Right renal pelvis (tissue), 4 donors: Measurements from ENCODE around the gene AUH. TPM values are rescaled to one million over a fixed set of nuclear protein-coding genes. Genes with fewer than 3 reads are reported as not detected.

Source experiments
- DNase-seq, 4 donors: peaks; one replicate each; pipeline ENCODE4 v3.0.0-alpha.2; 2013; ENCODE audit warnings: low read depth in 4 of 4, low spot score in 3 of 4, missing footprints in 1 of 4
- polyA plus RNA-seq, 4 donors: library from polyadenylated mRNA; unstranded; fragments of 120-200 nt; gene quantifications; one replicate each; pipeline ENCODE4 v1.2.1, GENCODE V29; 2013; ENCODE audit not compliant: insufficient read length in 4 of 4

The AUH gene
- polyA plus RNA-seq, 4 donors = 44.1 to 53.7 (median 50.1) TPM

GRCh38 chr9:91258451-91258850, 103.3 kb downstream of the AUH start:
- no peak for DNase-seq

DNA sequence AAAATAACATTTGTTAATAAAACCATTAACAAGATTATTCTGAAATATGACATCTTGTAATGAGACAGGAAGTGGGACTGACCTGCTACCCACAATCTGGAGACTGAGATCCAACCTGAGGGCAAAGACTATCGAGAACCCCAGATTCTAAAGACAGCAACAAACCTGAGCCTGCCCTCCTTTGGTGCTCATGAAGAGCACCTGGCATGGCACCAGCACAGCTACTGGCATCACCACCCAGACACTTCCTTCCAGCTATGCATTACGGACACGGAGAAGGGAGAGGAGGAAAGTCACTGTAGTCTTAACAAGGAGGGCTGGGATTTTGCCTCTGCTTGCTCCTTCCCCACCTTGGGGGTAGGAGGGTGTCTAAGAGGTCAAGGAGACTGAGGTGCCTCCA, 105.5 kb downstream of the AUH start:
- DNase-seq = no peak

- no peak for DNase-seq
Measured at GRCh38 chr9:91255327-91255726, 106.4 kb downstream of the AUH start.

GRCh38 chr9:91253488-91253887, 108.2 kb downstream of the AUH start:
- no peak for DNase-seq

- DNase-seq = no peak
Measured at GRCh38 chr9:91248707-91249106, 113.0 kb downstream of the AUH start.

DNA sequence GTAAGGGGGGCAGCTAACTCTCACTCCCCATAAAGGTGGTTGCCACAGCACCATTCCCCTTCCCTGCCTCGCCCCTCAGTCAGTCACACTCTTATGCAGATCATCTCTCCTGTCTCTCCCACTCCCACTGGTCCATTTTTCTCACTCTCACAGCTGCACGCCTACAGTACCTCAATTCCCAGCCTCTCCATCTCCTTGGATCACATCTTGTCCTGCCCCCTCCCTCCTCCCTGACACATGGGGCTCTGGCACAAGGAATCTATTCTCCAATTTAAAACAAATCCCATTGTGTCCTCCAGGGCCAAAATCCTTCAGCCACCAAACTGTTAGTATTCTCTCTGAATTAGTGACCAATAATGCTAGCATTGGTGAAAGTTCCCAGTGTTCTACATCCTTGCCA, 114.4 kb downstream of the AUH start:
- no peak for DNase-seq

GRCh38 chr9:91246846-91247245, 114.9 kb downstream of the AUH start:
- DNase-seq = no peak

- DNase-seq = no peak
Measured at GRCh38 chr9:91245431-91246313, 116.0 kb downstream of the AUH start.

- no peak for DNase-seq
Measured at GRCh38 chr9:91243029-91243428, 118.7 kb downstream of the AUH start.

- DNase-seq = no peak
Measured at GRCh38 chr9:91241909-91242308, 119.8 kb downstream of the AUH start.

DNA sequence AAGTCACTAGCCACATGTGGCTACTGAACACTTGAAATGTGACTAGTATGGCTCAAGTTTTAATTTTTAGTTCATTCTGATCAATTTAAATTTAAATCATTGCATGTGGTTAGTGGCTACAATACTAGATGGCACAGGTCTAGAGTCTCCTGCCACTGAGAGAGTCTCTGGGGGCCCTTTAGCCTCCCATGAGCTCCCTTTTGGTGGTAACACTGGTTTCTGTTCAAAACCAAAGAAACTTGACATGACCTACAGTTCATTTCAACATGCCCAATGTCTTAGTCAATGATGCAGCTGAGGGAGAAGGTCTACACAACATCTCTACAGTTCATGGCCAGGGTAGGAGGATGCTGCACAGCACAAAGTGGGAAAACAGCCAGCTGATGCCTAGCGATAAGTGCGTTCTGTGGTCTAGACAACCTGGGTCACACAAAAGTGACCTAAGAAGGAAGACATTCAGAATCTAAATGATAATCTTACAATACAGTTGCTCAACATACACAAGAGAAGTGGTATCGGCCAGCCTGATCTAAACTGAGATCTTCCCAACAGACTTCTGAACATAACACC, 121.0 kb downstream of the AUH start:
- DNase-seq = no peak

DNA sequence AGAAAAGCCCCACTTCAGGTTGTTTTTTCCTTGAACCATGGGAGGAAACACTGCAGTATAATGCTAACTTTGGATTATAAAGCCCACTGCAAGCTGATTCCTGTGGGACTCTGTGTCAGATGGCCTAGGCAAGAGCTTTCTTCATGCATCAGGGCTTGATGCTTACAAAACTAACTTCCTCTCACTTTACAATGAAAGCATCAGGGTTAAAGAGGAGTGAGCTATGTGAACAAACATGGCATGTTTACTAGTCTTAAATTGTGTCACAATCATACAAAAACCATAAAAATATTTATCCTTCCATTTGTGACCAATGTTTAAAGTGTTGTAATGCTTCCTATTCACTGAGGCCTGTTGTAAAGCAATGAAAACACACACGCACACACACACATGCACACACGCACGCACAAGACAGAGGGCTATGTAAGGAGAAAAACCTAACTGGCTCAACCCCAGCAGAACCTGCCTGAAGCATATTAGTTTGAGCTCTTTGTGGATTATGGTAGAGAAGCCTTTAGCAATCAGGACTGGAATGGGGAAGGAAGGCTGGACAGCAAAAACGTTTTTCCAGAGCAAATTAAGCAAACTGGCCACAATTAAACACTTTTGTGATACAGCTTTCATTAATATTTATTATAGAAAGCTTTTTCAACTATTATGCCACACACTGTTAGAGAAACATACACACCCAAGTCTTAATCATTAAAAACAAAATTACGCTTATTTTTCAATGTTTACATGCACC, 122.2 kb downstream of the AUH start:
- DNase-seq = no peak

- no peak for DNase-seq
Measured at GRCh38 chr9:91234523-91234922, 127.2 kb downstream of the AUH start.

GRCh38 chr9:91231619-91232018, 130.1 kb downstream of the AUH start:
- no peak for DNase-seq

DNA sequence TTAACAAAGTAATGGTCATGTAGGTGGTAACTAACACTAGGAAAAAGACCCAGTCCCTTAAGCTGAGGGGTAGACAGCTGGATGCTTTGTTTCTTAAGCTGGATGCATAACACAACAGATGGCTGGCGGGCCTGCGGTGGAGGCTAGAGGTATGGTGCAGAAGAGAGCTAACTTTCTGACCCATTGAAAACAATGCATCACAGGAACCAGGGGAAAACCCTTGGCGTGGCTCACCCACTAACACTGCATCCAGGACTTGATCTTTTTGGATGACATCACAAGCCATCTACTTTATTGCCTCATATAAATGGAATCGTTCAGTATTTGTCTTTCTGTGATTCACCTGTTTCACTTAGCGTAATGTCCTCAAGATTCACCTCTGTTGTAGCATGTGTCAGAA, 138.7 kb downstream of the AUH start:
- DNase-seq = no peak

DNA sequence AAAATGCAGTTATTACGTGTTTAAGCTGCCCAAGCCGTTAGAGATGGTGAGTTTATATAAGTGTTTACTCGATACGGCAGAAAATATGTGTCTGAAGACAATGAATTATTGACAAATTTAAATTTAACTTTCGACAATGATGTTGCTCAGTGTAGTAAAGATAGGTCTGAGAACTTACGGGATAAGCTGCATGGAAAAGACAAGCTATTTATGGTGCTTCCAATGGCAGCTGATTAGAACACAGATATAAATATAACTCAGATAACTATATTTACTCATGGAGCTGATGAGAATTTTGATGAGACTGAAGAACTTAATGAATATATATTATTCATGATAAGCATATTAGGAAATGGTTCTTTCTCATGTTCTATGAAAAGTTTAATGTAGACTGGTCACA, 139.3 kb downstream of the AUH start:
- DNase-seq = no peak

DNA sequence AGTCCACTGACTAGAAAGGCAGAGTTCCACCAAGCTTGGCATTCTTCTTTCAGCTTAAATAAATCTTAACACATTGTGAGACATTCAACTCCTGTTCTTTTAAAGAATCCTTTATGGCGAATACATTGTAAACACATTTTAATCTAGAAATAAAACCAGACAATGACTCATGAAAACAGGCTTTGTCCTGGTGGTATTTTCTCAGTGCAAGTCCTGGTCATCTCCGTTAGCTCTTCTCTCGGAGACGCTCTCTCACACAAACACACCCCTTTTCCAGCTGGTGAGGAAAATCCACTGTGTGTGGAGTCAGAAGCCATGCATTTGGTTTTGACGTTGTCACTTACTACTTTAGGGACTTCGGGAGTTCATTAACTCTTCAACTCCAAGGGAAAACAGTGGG, 140.4 kb downstream of the AUH start:
- DNase-seq = no peak

DNA sequence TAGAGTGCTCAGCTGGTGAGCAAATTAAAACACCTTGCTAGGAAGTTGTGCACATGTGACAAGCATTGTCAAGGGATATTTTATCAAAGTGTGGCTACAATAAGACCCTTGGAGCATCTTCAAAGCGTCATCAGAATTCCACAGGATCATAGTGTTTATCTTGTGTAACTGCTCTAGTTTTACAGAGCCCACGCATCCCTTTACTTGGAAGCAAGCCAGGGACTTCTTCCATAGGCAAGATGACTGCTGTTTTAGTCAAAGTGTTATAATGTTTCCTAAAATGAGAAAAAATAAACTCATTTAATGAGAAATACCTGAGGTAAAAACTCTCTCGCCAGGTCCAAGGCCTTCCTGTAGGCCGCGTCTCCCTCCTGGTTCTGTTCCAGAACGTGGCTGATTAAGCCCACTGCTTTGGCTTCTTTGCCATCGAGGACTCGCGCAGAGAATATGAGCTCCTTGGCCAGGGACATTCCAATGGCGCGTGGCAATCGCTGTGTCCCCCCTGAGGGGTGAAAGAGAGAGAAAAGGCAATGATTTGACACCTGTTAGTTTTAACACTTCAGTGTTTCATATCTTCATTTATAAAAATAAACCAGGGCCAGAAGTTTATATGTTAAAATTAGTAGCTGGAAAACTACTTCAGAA, 141.1 kb downstream of the AUH start:
- no peak for DNase-seq

DNA sequence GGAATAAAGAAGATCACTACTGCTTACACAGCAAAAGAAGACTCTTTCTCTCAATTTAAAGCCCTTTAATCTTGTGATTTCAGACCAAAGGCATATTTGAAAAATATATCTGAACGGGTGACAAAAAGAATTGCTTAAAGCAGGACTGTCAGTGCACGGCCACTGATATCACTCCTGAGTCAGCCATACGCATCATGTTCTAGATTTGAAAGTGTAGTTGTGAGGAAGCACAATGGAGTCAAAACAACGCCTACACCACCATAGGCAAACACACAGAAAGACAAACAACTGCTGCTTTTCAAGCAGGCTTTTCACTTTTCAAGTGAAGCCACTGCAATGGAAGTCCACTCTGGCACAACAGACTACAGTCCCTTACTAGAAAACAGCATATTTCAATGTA, 141.7 kb downstream of the AUH start:
- no peak for DNase-seq

DNA sequence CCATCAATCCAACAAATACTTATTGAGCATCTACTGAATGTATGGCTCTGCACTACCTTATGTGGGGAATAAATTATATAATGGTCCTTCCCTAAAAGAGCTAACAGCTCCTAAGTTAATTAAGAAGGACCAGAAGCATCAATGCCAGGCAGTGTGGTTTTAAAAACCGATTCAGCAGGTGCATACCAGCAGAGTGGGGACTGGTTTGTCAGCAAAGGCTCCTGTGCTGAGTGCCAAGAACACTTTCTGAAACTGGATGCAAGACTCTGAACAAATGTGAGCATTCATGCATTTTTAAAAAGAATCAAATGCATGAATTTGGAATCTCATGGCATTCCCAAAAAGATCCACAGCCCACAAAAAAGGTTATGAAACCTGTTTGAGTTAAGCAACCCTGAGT, 142.2 kb downstream of the AUH start:
- DNase-seq = no peak

- DNase-seq = no peak
Measured at GRCh38 chr9:91217388-91217787, 144.3 kb downstream of the AUH start.
